IPS DF 6.9 (cell line): ENCODE results near the gene RPL21.
"Not testable (repeated sequence)": the region's sequence is repeated elsewhere in the genome, so short reads cannot be mapped to it uniquely, and the experiment has no call there.

Experiments
- DNase-seq: peaks from one replicate; pipeline ENCODE4 v3.0.0-alpha.2; 2013; ENCODE audit warnings: low read depth, low spot score
- H3K27ac ChIP-seq: one replicate; pipeline ENCODE4 v1.5.1; 2013; ENCODE audit warnings: low read length, control low read depth
- H3K27me3 ChIP-seq: 2 replicates; pipeline ENCODE4 v1.6.1; 2013; ENCODE audit warnings: mild to moderate bottlenecking, low read length; ENCODE audit not compliant: control insufficient read depth, insufficient read depth
- H3K36me3 ChIP-seq: 2 replicates; pipeline ENCODE4 v1.6.1; 2013; ENCODE audit warnings: low read length; ENCODE audit not compliant: control insufficient read depth, insufficient read depth
- H3K4me1 ChIP-seq: 2 replicates; pipeline ENCODE4 v1.6.1; 2013; ENCODE audit warnings: low read length; ENCODE audit not compliant: control insufficient read depth, insufficient read depth
- H3K4me3 ChIP-seq: 2 replicates; pipeline ENCODE4 v1.5.1; 2013; ENCODE audit warnings: mild to moderate bottlenecking, low read length
- H3K9me3 ChIP-seq: 2 replicates; pipeline ENCODE4 v1.6.1; 2013; ENCODE audit warnings: low read length, inconsistent platforms; ENCODE audit not compliant: control insufficient read depth, insufficient read depth
- WGBS: extraction: QIAGEN DNeasy Blood & Tissue Kit; methylation state at CpG from one replicate; pipeline ENCODE4 v1.1.7; 2013; ENCODE audit warnings: mixed read lengths, missing lambda C conversion rate; ENCODE audit not compliant: insufficient read length, insufficient coverage; 5-methylcytosine and 5-hydroxymethylcytosine counted together

RPL21 gene

DNA sequence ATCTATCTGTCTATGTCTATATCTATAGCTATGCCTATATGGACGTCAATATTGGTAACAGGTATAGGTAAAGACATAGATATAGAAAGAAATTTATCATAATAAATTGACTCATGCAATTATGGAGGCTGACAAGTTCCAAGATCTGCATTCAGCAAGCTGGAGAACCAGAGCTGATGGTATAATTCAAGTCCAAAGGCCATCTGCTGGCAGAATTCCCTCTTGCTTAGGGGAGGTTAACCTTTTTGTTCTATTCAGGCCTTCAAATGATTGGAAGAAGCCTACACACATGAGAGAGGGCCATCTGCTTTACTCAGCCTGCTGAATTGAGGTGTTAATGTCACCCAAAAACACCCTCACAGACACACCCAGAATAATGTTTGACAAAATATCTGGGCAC is 30.1 kb downstream of the RPL21 start:
- Histone ChIP-seq H3K4me3 (no peak overlapping the region), H3K27ac (no peak overlapping the region), H3K9me3 (no peaks in the 10 kb centered on the region), H3K27me3 (no peaks in the 10 kb centered on the region), H3K36me3 (no peaks in the 10 kb centered on the region), H3K4me1 (no peaks in the 10 kb centered on the region)
- DNase-seq = no peak
- no CpG with 5 or more reads among the region's 1 CpG for WGBS

DNA sequence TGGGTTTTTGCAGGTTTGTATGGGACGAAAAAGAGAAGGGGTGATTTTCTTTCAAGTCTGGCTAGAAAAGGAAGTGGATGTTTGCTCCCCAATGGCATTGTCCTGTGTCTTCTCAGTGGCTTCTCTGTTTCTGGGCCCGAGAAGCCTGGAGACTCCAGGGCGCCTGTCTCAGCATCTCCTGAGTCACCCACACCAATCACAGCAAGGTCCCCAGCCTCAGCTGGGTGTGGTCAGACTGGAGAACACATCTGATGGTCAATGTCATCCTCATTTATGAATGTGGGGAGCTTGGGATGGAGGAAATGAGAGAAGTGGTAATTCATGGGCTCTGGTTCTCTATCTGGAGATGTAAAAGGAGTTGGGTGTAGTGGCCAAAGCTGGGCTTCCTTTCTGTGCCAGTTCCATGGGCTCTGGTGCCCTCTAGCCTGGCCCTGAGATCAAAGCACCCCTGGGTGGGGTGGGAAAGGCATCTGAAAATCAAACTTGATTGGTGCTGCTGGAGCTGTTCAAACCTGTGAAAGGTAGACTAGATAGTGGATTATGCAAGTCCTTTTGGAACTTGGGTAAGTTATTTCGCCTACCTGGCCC is 32.6 kb downstream of the RPL21 start:
- H3K27ac ChIP-seq = no peak overlapping the region
- H3K9me3 ChIP-seq = no peaks in the 10 kb centered on the region
- H3K4me1 ChIP-seq = no peaks in the 10 kb centered on the region
- H3K4me3 ChIP-seq = no peak overlapping the region
- DNase-seq = no peak
- H3K36me3 ChIP-seq = no peaks in the 10 kb centered on the region
- no peaks in the 10 kb centered on the region for H3K27me3 ChIP-seq
- WGBS = no CpG with 5 or more reads among the region's 4 CpGs

DNA sequence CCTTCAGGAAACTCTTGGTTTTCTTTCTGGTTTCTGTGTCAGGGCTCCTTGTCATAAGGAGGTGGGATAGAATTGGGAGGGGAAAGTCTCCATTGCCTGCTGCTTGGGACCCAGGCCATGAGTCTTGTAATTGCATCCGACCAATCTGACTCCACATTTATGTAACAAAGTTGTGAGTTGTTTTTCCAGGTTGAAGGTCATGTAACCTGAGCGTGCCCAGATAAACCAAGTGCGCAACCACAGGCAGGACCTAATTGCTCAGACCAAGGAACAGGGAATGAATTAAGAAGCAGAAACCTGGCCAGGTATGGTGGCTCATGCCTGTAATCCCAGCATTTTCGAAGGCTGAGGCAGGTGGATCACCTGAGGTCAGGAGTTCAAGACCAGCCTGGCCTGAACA is 37.0 kb downstream of the RPL21 start:
- Histone ChIP-seq H3K4me3 (no peak overlapping the region), H3K27ac (no peak overlapping the region), H3K27me3 (no peaks in the 10 kb centered on the region), H3K4me1 (no peaks in the 10 kb centered on the region), H3K9me3 (no peaks in the 10 kb centered on the region), H3K36me3 (no peaks in the 10 kb centered on the region)
- no peak for DNase-seq
- WGBS = no CpG with 5 or more reads among the region's 4 CpGs

DNA sequence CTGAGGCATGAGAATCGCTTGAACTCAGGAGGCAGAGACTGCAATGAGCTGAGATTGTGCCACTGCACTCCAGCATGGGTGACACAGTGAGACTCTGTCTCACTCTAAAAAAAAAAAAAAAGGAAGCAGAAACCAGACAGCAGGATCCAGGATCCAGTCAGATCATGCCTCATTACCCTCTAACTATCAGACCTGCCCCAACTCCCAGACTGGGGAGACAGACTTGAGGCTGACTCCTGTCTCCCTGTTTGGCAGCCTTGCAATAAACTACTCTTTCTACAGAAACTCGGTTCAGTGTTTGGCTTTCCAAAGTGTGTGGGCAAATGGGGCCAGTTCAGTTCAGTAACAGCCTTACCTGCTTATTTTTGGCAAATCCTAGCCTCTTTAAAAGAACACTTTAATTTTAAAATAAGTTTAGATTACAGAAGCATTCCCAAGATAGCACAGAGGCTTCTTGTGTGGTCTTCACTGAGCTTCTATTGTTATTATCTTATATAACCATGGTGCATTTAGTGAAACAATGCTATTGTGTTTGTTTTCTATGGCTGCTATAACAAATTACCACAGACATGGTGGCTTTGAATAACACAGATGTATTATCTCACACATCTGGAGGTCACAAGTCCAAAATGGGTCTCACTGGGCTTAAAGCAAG is 37.8 kb downstream of the RPL21 start:
- H3K4me3 ChIP-seq = no peak overlapping the region
- H3K27me3 ChIP-seq = no peaks in the 10 kb centered on the region
- no peak overlapping the region for H3K27ac ChIP-seq
- no peaks in the 10 kb centered on the region for H3K9me3 ChIP-seq
- DNase-seq = no peak
- no peaks in the 10 kb centered on the region for H3K4me1 ChIP-seq
- H3K36me3 ChIP-seq = no peaks in the 10 kb centered on the region
- WGBS = no CpG with 5 or more reads among the region's 2 CpGs

DNA sequence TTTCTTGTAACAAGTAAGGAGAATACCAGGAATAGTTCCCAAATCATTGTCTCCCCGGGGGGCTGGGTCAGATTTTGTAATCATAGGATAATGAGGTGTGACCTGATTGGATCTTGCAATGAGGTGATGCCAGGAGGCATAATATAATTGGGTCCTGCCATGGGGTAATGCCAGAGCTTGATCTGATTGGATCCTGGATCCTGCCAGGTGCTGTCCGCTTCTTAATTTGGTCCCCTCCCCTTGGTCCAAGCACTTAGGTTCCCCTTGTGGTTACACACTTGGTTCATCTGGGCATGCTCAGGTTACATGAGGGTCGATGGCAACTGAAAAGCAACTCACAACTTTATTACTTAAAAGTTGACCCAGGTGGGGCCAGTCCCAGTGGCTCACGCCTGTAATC is 39.4 kb downstream of the RPL21 start:
- Histone ChIP-seq H3K4me1 (no peaks in the 10 kb centered on the region), H3K27me3 (no peaks in the 10 kb centered on the region), H3K9me3 (no peaks in the 10 kb centered on the region), H3K4me3 (no peak overlapping the region), H3K27ac (no peak overlapping the region), H3K36me3 (no peaks in the 10 kb centered on the region)
- DNase-seq = no peak
- WGBS = no CpG with 5 or more reads among the region's 4 CpGs

DNA sequence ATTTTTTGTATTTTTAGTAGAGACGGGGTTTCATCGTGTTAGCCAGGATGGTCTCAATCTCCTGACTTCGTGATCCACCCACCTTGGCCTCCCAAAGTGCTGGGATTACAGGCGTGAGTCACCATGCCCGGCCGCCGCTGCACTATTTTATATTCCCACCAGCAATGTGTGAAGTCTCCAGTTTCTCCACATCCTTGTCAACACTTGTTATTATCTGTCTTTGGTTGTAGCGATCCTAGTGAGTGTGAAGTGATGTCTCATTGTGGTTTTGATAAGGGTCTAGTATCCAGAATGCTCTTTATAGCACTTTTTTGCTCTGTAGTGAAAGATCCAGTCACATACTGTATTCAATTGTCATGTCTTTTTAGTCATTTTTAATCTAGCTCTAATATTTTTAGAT is 40.6 kb downstream of the RPL21 start:
- not testable (repeated sequence) for H3K27me3 ChIP-seq, H3K4me3 ChIP-seq, H3K4me1 ChIP-seq, H3K9me3 ChIP-seq, DNase-seq, H3K36me3 ChIP-seq, H3K27ac ChIP-seq
- WGBS = no CpG with 5 or more reads among the region's 8 CpGs

DNA sequence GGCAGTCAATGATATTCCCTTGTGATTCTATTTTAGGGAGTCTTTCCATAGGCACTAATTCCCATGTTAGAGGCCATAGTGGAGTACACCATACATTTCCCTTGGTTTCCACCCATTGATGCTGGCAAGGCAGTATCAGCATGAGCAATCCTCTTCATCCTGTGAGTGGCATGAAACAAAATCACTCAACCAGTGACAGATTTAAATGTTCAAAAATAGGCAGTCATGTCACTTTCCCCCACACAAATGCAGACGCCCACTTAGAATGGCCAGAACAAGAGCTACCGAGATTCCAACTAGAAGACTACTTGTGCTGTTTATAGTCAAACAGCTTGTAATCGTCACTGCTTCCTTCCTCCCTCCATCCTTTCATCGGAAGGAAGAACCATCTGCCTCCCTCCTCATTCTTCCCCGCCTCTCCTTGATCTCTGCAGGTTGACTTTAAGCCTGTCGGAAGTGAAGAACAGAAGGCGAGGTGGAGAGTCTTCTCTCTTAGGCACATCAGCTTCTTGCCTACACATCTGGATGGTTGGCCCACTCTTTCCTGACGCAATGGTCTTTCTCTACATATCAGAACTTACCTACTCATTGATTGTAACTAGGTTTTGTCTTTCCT is 41.8 kb downstream of the RPL21 start:
- H3K4me3 ChIP-seq = no peak overlapping the region

DNA sequence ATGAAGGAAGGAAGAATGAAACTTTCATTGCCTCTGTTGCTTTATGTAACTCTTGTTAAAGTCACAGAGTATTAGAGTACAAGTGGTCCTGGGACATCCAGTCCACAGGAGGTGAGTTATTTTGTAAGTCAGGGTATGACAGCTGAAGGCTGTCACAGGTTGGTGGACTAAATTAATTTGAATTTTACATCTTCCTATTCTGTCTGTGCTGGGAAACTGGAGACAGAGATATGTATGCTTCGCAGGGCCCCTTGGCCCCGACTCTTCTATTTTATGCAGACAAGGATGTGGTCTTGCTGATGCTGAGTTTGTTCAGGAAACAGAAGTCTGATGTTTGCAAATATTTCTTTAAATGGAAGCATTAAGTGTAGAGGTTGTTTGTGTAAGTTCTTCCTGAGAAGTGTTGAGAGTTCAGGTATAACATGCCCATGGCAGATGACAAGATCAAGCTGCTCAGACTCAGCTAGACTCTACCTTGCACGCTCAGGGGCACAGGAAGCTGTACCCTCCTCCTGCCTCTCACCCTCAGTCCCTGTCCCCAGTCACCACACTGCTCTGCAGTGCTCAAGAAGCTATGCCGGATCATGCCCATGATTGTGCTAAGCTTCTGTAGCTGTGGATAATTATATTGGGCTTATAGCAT is 42.6 kb downstream of the RPL21 start:
- no CpG with 5 or more reads among the region's 4 CpGs for WGBS

More for the DNA sequence above, 41.8 kb downstream of the RPL21 start:
- no peak for DNase-seq
- no peaks in the 10 kb centered on the region for H3K4me1 ChIP-seq
- no CpG with 5 or more reads among the region's 8 CpGs for WGBS
- H3K27ac ChIP-seq = no peak overlapping the region
- no peaks in the 10 kb centered on the region for H3K36me3 ChIP-seq
- H3K9me3 ChIP-seq = no peaks in the 10 kb centered on the region
- no peaks in the 10 kb centered on the region; the same call in 1 of the 2 replicates for H3K27me3 ChIP-seq

DNA sequence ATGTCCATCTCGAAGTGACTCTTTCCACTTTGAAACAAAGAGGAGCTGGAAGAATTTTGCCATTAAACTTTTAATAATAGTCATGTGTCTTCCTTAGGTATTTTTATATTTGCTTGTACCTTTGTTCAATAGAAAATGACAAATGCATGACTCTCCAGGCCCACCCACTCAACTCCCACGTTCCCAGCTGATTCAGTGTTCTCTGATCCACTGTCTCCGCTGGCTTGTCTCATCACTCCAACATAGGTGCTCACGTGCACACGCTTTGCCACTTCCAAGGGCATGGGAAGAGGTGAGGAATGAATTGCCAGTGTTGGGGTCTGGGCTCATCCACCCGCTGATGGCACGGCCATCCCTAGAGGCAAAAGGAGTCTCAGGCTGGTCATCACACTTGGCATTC is 43.7 kb downstream of the RPL21 start:
- WGBS = no CpG with 5 or more reads among the region's 7 CpGs
- no peak overlapping the region for H3K4me3 ChIP-seq
- H3K9me3 ChIP-seq = no peaks in the 10 kb centered on the region
- no peaks in the 10 kb centered on the region for H3K36me3 ChIP-seq
- H3K4me1 ChIP-seq = no peaks in the 10 kb centered on the region
- H3K27me3 ChIP-seq = no peaks in the 10 kb centered on the region; the same call in 1 of the 2 replicates
- DNase-seq = no peak
- no peak overlapping the region for H3K27ac ChIP-seq

More for the DNA sequence above, 42.6 kb downstream of the RPL21 start:
- no peak overlapping the region for H3K27ac ChIP-seq
- H3K36me3 ChIP-seq = no peaks in the 10 kb centered on the region
- no peaks in the 10 kb centered on the region; the same call in 1 of the 2 replicates for H3K27me3 ChIP-seq
- no peak overlapping the region for H3K4me3 ChIP-seq
- H3K4me1 ChIP-seq = no peaks in the 10 kb centered on the region
- DNase-seq = no peak
- no peaks in the 10 kb centered on the region for H3K9me3 ChIP-seq

DNA sequence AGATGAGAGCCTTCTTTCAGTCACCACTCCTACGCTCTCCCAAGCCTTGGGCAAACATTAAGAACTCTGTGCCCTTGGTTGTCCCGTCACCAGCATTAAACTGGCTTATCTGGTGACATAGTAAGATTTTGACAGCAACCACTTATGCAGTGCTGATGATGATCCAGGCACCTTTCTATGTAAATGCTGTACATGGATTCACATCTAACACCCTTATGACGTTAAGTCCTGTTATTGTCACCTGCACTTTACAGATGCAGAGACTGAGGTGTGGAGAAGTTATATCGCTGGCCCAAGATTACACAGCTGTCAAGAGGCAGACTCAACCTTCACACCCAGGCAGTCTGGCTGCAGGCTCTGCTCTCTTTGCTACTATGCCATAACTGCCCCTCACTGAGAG is 44.3 kb downstream of the RPL21 start:
- H3K9me3 ChIP-seq = no peaks in the 10 kb centered on the region
- DNase-seq = no peak
- no CpG with 5 or more reads among the region's 4 CpGs for whole genome bisulfite sequencing

More for the DNA sequence above, 44.3 kb downstream of the RPL21 start:
- H3K4me3 ChIP-seq = no peak overlapping the region
- H3K4me1 ChIP-seq = no peaks in the 10 kb centered on the region
- no peaks in the 10 kb centered on the region for H3K36me3 ChIP-seq
- H3K27me3 ChIP-seq = no peaks in the 10 kb centered on the region; the same call in 1 of the 2 replicates
- no peak overlapping the region for H3K27ac ChIP-seq
